Sigmoid colon (tissue), 7 donors: ENCODE measurements around the gene SSR4. TPM values are rescaled to one million over a fixed set of nuclear protein-coding genes. Genes with fewer than 3 reads are reported as not detected.
A peak's percentile ranks its signal among the peaks of the same experiment; 100 is the strongest.
"Not testable (repeated sequence)": the region's sequence is repeated elsewhere in the genome, so short reads cannot be mapped to it uniquely, and the experiment has no call there.

Source experiments
- DNase-seq: peaks from one replicate; pipeline ENCODE4 v3.0.0-alpha.2; 2019
- H3K27ac ChIP-seq, 4 donors: fragments of 200-600 bp; sonication (generic); one replicate each; pipeline ENCODE4 v1.5.1; 2016 to 2019; ENCODE audit warnings: mild to moderate bottlenecking in 1 of 4
- H3K27me3 ChIP-seq, 3 donors: fragments of 200-600 bp; sonication (generic); one replicate each; pipeline ENCODE4 v1.5.1; 2019; ENCODE audit warnings: mild to moderate bottlenecking in 1 of 3
- H3K36me3 ChIP-seq, 4 donors: fragments of 200-600 bp; sonication (generic); one replicate each; pipeline ENCODE4 v1.5.1; 2016 to 2019
- H3K4me1 ChIP-seq, 4 donors: fragments of 200-600 bp; sonication (generic); one replicate each; pipeline ENCODE4 v1.5.1; 2017 to 2019
- H3K4me3 ChIP-seq, 4 donors: fragments of 200-600 bp; sonication (generic); one replicate each; pipeline ENCODE4 v1.5.1; 2017 to 2019; ENCODE audit warnings: mild to moderate bottlenecking in 2 of 4, moderate library complexity in 1 of 4
- H3K9me3 ChIP-seq, 4 donors: fragments of 200-600 bp in 3 of 4; sonication (generic) in 3 of 4; one replicate each; pipeline versions ENCODE4 v1.5.1 to v1.6.1; 2013 to 2019
- EP300 ChIP-seq, 4 donors: sonication (generic); formaldehyde crosslinking; IDR thresholded peaks; one replicate each; pipeline ENCODE4 v1.6.1; 2017; ENCODE audit warnings: antibody characterized with exemption in 4 of 4
- POLR2A ChIP-seq, 2 donors: fragments of 450-650 bp; IDR thresholded peaks; one replicate each; pipeline ENCODE4 v1.6.1; 2016; ENCODE audit warnings: antibody characterized with exemption in 2 of 2, mild to moderate bottlenecking in 2 of 2, moderate library complexity in 2 of 2
- POLR2AphosphoS5 ChIP-seq, 4 donors: sonication (generic); formaldehyde crosslinking; IDR thresholded peaks; one replicate each; pipeline ENCODE4 v1.6.1; 2017; ENCODE audit warnings: antibody characterized with exemption in 4 of 4
- WGBS, 2 donors: extraction: QIAGEN DNeasy Blood & Tissue Kit; methylation state at CpG; one replicate each; pipeline ENCODE4 v1.1.7; 2013; 5-methylcytosine and 5-hydroxymethylcytosine counted together
- intact Hi-C: fragments of 100-400 bp; cut with DNase I; formaldehyde crosslinking; loops from one replicate; pipeline ENCODE4 v1.15.1; 2023
- polyA plus RNA-seq, 3 donors: library from polyadenylated mRNA; stranded (reverse); fragments of 200-250 nt; gene quantifications; one replicate each; pipeline ENCODE4 v1.2.3, GENCODE V29; 2013
- total RNA-seq, 4 donors: library from RNA; depleted of rRNA; stranded (reverse); fragments of >200 nt; gene quantifications; one replicate each; pipeline ENCODE4 v1.1.0, GENCODE V29; 2016
- TF ChIP-seq, protein P1 (sequence below), 4 experiments: fragments of 450-650 bp in 3 of 4; fragments of 200-600 bp in 1 of 4; IDR thresholded peaks; one replicate each; pipeline ENCODE4 v1.5.1; 2016 to 2019; ENCODE audit warnings: antibody characterized with exemption in 4 of 4, mild to moderate bottlenecking in 3 of 4, moderate library complexity in 2 of 4
- donor health status: healthy with polysubstance abuse.
- donor health status: Bipolar disorder and iron deficiency.
- donor health status: healthy.

Gene SSR4
- total RNA-seq (100 to 1,000 TPM; 143 to 177 (median 156) TPM), polyA plus RNA-seq (100 to 1,000 TPM; 327 to 494 (median 405) TPM)

DNA sequence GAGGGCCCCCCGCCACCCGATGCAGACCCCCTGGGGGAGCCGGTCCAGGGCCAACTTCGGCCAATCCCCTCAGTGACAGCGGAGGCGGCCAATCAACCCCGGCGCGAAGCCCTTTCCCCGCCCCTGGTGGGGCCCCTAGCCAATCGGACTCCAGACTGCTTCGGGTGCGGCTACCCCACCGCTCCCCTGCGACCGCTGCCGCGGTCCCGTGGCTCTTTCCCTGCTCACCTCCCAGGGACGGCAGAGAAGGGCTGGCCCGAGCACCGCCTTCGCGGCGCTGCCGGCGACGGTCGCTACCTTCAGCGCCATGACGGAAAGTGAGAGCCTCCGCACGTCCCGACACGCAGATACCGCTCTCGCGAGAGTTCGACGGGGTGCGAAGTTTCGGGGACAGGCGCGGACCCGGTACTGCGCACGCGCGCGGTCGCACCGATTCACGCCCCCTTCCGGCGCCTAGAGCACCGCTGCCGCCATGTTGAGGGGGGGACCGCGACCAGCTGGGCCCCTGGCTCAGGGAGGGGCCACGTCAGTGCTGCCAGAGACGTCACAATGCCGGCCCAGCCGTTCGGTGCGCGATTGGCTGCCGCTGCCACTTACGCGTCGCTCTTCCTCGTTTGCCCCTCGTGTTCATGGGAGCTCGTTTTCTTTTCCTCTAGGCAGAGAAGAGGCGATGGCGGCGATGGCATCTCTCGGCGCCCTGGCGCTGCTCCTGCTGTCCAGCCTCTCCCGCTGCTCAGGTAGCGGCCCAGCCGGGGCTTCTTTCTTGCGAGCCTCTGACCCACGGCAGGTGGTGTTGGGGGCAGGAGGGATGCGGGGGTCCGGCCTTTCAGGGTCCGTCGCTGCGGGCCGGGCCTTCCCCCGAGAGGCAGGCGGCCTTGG is at the start of gene SSR4, which contains the start of gene IDH3G:
SSR4 (plus strand) TSS at position 651 of the 879 bp plus-strand sequence; CDS start at position 671, 20 bp downstream.
IDH3G (minus strand) TSS at position 358 of the 879 bp plus-strand sequence; CDS start at position 309, 49 bp downstream.
- peak; percentile 97 for DNase-seq
- Histone ChIP-seq H3K4me3 (peak within 1 kb of the TSS; percentile 59 to 71 (median 62)), H3K27me3 (no peaks in the 10 kb centered on the region), H3K4me1 (peaks cover 0 to 32% (median 29%) of the 10 kb centered on the region in 4 donors), H3K27ac (peak within 1 kb of the TSS; percentile 89 to 98 (median 94)), H3K9me3 (no peaks in the 10 kb centered on the region), H3K36me3 (peaks cover 0 to 32% (median 8%) of the 10 kb centered on the region in 4 donors)
- peak; percentile 61 to 86 (median 82) for TF ChIP-seq POLR2AphosphoS5 (IDR thresholded peaks at IDR 0.05)
- TF ChIP-seq, protein P1, sequence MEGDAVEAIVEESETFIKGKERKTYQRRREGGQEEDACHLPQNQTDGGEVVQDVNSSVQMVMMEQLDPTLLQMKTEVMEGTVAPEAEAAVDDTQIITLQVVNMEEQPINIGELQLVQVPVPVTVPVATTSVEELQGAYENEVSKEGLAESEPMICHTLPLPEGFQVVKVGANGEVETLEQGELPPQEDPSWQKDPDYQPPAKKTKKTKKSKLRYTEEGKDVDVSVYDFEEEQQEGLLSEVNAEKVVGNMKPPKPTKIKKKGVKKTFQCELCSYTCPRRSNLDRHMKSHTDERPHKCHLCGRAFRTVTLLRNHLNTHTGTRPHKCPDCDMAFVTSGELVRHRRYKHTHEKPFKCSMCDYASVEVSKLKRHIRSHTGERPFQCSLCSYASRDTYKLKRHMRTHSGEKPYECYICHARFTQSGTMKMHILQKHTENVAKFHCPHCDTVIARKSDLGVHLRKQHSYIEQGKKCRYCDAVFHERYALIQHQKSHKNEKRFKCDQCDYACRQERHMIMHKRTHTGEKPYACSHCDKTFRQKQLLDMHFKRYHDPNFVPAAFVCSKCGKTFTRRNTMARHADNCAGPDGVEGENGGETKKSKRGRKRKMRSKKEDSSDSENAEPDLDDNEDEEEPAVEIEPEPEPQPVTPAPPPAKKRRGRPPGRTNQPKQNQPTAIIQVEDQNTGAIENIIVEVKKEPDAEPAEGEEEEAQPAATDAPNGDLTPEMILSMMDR (IDR thresholded peaks at IDR 0.05) = no peak
- TF ChIP-seq POLR2A (IDR thresholded peaks at IDR 0.05) = peak; percentile 32 to 57
- no peak for TF ChIP-seq EP300 (IDR thresholded peaks at IDR 0.05)
- 1% methylated on average over 92 of the region's 92 CpGs for WGBS, 2 donors
- intact Hi-C loops = loop anchor here (5.0 kb wide), 1 partner anchor 133 kb away; the partner anchor contains the start of gene ARHGAP4

- intact Hi-C loops = not testable (repeated sequence)
- peak overlapping the region in 3 of 4 donors; percentile 28 to 84 (median 82) for H3K27ac ChIP-seq
- WGBS, 2 donors = 18 to 27% methylated on average over 12 of the region's 12 CpGs
Measured at GRCh38 chrX:153745067-153745433, 49.4 kb upstream of the SSR4 start.

GRCh38 chrX:153746359-153746758 is 48.1 kb upstream of the SSR4 start:
- Histone ChIP-seq H3K36me3 (no peaks in the 10 kb centered on the region), H3K27me3 (no peaks in the 10 kb centered on the region), H3K4me3 (no peak overlapping the region), H3K4me1 (peaks cover 0 to 16% (median 15%) of the 10 kb centered on the region in 4 donors), H3K27ac (no peak overlapping the region), H3K9me3 (no peaks in the 10 kb centered on the region)
- 91 to 95% methylated on average over 3 of the region's 3 CpGs for WGBS, 2 donors
- TF ChIP-seq EP300 (IDR thresholded peaks at IDR 0.05) (no peak), POLR2A (IDR thresholded peaks at IDR 0.05) (no peak), POLR2AphosphoS5 (IDR thresholded peaks at IDR 0.05) (no peak)
- TF ChIP-seq, protein P1 (IDR thresholded peaks at IDR 0.05) = no peak
- intact Hi-C loops = no loop called here
- no peak for DNase-seq

More at GRCh38 chrX:153745067-153745433, 49.4 kb upstream of the SSR4 start:
- not testable (repeated sequence) for H3K27me3 ChIP-seq, DNase-seq, H3K36me3 ChIP-seq, H3K4me3 ChIP-seq, H3K9me3 ChIP-seq
- H3K4me1 ChIP-seq = peaks cover 0 to 16% (median 15%) of the 10 kb centered on the region in 4 donors

DNA sequence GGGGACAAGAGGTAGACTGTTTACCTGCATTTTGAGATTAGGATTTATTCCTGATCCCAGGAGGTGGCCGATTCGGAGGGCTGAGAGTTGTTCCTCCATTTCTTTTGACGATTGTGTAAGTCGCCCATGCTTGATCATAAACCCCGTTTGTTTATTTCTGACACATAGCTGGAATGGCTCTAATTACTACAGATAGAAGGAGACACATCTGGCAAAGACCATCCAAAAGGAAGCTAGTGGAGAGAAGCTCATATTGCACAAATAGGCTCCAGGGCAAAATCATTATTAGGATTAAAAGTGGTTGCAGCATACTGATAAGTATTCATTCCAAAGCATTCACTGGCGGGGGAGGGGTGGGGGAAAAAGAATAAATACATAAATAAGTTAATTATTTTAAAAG is 47.5 kb upstream of the SSR4 start:
- DNase-seq, H3K27ac ChIP-seq, H3K27me3 ChIP-seq, intact Hi-C loops, H3K9me3 ChIP-seq, H3K4me3 ChIP-seq, H3K36me3 ChIP-seq: not testable (repeated sequence)
- WGBS, 2 donors = 63 to 77% methylated on average over 6 of the region's 6 CpGs
- peaks cover 0 to 16% (median 15%) of the 10 kb centered on the region in 4 donors for H3K4me1 ChIP-seq

DNA sequence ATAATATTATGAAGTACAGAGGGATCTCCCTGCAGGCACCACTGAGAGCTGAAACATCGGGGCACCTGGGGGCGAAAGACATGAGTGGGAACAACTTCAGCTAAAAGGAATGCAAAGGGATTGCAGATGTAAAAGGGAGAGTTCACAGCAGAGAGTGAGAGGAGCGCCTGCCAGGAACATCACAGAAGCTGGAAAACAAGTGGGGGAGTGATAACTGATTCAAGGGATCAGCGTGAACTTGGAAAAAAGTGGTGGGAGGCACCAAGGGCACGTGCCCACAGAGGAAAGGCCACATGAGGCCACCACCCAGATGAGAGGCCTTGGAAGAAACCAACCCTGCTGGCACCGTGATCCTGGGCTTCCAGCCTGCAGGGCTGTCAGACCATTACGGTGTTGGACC is 45.5 kb upstream of the SSR4 start:
- H3K4me1 ChIP-seq, H3K9me3 ChIP-seq, H3K27me3 ChIP-seq, H3K27ac ChIP-seq, DNase-seq, intact Hi-C loops, H3K36me3 ChIP-seq, H3K4me3 ChIP-seq: not testable (repeated sequence)
- WGBS, 2 donors = 89 to 90% methylated on average over 7 of the region's 7 CpGs

DNA sequence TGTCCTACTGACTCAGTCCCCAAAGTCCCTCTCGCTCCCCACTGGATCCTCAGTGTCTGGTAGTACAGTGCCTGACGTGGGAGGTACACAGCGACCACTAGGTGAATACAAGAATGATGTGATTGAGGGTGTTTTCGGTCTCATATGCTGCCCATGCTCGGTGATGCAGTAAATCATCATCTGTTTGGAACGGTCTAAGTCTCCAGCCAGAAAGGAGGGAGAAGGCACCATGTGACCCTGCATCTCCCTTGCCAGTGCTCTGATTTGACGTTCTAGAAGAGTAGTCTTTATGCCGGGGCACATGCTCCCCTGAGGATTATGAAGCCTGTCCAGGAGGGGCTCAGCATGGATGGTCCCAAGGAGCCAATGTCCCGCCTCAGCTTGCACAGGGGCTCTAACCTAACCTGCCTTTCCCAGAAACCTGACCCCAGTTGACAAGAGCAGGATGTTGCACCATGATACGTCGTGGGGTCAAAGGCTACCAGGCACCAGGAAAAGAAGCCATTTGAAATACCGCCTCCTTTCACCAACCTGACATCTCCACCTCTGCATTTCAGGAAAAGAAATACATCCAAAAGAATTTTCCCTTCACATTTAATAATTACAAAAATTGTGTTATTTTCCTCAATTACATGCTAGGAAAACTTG is 44.2 kb upstream of the SSR4 start:
- no peaks in the 10 kb centered on the region for H3K36me3 ChIP-seq
- H3K27me3 ChIP-seq = no peaks in the 10 kb centered on the region
- H3K4me1 ChIP-seq = no peaks in the 10 kb centered on the region
- no peak overlapping the region for H3K27ac ChIP-seq
- no peak for DNase-seq
- intact Hi-C loops = no loop called here
- H3K9me3 ChIP-seq = no peaks in the 10 kb centered on the region
- no peak overlapping the region for H3K4me3 ChIP-seq
- WGBS, 2 donors = 76 to 80% methylated on average over 12 of the region's 12 CpGs
- TF ChIP-seq, protein P1 (IDR thresholded peaks at IDR 0.05) = no peak
- no peak for TF ChIP-seq EP300 (IDR thresholded peaks at IDR 0.05)
- TF ChIP-seq POLR2A (IDR thresholded peaks at IDR 0.05) = no peak
- TF ChIP-seq POLR2AphosphoS5 (IDR thresholded peaks at IDR 0.05) = no peak
